Erythroblast (primary cell): Measurements from ENCODE around the gene PSMD1.
"Not testable (repeated sequence)": the region's sequence is repeated elsewhere in the genome, so short reads cannot be mapped to it uniquely, and the experiment has no call there.

ENCODE experiments used
- GATA1 ChIP-seq: IDR thresholded peaks from 2 replicates; pipeline ENCODE4 v1.6.1; 2011; ENCODE audit warnings: low read depth, mild to moderate bottlenecking, control low read depth, low read length, moderate library complexity
- POLR2A ChIP-seq: IDR thresholded peaks from 2 replicates; pipeline ENCODE4 v1.6.1; 2011; ENCODE audit warnings: mild to moderate bottlenecking, low read length

GRCh38 chr2:231178805-231179204 lies 122.1 kb downstream of the PSMD1 start:
- TF ChIP-seq POLR2A, GATA1: not testable (repeated sequence)
